ENCODE measurements around the gene ALG14.

- TF ChIP-seq EZH2phosphoT487 (IDR thresholded peaks at IDR 0.05; ENCODE audit: borderline replicate concordance, low read depth) (no peak), RCOR1 (IDR thresholded peaks at IDR 0.05; ENCODE audit: low read length) (no peak), CTCF (IDR thresholded peaks at IDR 0.05) (no peak), TAF1 (IDR thresholded peaks at IDR 0.05; ENCODE audit: borderline replicate concordance, low read depth, low read length) (no peak), NRF1 (IDR thresholded peaks at IDR 0.05; ENCODE audit: low read depth, low read length) (no peak), SIN3A (IDR thresholded peaks at IDR 0.05; ENCODE audit: borderline replicate concordance, low read depth, low read length) (no peak)
Observed at GRCh38 chr1:94952539-94952938, 120.2 kb downstream of the ALG14 start.

All from SK-N-SH (cell line).